Retinal pigment epithelial cell (primary cell): ENCODE measurements around the gene CTPS1.
A peak's percentile ranks its signal among the peaks of the same experiment; 100 is the strongest.

Experiments used
- DNase-seq: peaks from one replicate; pipeline ENCODE4 v3.0.0-alpha.2; 2010; ENCODE audit warnings: low read depth
- H3K4me3 ChIP-seq: 2 replicates; pipeline ENCODE4 v1.5.1; 2011; ENCODE audit warnings: mild to moderate bottlenecking, low read length, control low read depth, moderate library complexity
- TF ChIP-seq, protein P1 (sequence below): conservative IDR thresholded peaks from 2 replicates; pipeline ENCODE4 v1.5.1; 2011; ENCODE audit warnings: low read depth, low read length, control low read depth, inconsistent platforms

The CTPS1 gene, protein sequence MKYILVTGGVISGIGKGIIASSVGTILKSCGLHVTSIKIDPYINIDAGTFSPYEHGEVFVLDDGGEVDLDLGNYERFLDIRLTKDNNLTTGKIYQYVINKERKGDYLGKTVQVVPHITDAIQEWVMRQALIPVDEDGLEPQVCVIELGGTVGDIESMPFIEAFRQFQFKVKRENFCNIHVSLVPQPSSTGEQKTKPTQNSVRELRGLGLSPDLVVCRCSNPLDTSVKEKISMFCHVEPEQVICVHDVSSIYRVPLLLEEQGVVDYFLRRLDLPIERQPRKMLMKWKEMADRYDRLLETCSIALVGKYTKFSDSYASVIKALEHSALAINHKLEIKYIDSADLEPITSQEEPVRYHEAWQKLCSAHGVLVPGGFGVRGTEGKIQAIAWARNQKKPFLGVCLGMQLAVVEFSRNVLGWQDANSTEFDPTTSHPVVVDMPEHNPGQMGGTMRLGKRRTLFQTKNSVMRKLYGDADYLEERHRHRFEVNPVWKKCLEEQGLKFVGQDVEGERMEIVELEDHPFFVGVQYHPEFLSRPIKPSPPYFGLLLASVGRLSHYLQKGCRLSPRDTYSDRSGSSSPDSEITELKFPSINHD

DNA sequence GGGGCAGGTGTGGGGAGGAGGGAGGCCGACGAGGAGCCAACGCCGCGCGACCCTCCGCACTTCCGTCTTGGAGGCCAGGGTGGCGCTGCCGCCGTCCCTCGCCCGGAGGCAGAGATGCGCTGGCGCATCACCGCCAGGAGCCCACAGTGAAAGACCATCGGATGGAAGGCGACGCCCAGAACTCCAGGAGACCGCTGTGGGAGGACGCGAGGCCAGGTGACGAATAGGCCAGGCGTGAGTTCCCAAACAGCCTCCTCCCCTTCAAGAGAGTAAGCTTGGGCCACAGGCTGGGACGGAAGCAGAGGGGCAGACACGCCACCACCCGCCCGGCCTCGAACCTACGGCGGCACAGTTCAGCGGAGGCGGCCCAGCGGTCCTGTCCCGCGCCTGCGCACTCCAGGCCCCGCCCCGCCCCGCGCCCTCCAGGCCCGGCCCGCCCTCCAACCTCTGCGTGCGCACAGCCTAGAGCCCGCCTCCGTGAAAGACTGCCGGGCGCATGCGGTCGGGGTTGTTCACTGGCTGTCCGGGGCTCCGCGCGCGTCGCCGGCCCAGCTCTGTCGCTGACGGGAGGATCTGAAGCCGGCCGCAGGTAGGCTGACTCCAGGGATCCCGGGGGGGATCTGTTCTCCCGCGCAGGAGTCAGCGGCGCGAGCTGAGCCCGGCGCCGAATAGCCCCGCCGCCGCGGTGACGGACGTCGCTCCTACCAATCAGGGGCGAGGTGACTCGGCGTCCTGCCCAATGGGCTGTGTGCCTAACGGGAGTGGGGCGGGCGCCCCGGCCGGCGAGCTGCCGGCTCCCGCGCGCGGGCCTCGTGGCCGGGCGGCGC is at the start of gene CTPS1:
Gene CTPS1 (plus strand): TSS at position 456 of the 827 bp plus-strand sequence. CDS start 3,595 bp downstream, outside the sequence.
- peak; percentile 77 for DNase-seq
- peak within 1 kb of the TSS; percentile 70 for H3K4me3 ChIP-seq
- TF ChIP-seq, protein P1, sequence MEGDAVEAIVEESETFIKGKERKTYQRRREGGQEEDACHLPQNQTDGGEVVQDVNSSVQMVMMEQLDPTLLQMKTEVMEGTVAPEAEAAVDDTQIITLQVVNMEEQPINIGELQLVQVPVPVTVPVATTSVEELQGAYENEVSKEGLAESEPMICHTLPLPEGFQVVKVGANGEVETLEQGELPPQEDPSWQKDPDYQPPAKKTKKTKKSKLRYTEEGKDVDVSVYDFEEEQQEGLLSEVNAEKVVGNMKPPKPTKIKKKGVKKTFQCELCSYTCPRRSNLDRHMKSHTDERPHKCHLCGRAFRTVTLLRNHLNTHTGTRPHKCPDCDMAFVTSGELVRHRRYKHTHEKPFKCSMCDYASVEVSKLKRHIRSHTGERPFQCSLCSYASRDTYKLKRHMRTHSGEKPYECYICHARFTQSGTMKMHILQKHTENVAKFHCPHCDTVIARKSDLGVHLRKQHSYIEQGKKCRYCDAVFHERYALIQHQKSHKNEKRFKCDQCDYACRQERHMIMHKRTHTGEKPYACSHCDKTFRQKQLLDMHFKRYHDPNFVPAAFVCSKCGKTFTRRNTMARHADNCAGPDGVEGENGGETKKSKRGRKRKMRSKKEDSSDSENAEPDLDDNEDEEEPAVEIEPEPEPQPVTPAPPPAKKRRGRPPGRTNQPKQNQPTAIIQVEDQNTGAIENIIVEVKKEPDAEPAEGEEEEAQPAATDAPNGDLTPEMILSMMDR = peak; percentile 19

DNA sequence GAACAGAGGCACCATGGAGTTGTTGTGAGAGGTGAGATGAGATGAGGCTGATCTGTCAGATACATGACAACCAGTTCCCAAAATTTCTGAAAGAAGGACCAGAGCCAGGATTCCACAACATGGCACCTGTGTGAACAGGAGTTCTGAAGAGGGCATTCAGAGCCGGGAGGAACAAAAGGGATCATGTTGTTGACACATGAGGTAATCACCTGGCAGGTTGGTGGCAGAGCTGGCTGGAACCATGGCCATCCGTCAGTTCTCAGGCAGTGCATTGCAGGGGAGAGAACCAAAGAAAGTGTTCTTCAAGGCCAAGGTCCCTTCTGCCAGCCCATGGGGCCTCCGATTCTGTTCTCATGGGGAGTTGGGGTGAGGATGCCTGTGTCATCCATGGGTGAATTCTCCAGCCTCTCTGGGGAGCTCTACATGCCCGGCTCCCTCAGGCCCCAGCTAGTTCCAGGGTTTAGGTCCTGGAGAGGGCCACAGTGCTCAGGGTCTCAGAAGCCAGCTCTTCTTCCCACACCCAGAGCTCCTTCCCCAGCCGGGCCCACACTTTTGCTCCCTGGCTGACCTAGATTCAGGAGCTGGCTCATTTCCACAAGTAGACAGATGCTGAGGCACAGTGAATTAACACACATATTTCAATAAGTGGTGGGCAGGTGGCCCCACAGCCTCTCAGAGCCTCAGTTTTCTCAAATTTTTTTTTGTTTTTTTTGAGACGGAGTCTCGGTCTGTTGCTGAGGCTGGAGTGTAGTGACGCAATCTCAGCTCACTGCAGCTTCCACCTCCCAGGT is 49.1 kb upstream of the CTPS1 start:
- no peak for DNase-seq
- no peak overlapping the region for H3K4me3 ChIP-seq
- TF ChIP-seq, protein P1 = no peak

DNA sequence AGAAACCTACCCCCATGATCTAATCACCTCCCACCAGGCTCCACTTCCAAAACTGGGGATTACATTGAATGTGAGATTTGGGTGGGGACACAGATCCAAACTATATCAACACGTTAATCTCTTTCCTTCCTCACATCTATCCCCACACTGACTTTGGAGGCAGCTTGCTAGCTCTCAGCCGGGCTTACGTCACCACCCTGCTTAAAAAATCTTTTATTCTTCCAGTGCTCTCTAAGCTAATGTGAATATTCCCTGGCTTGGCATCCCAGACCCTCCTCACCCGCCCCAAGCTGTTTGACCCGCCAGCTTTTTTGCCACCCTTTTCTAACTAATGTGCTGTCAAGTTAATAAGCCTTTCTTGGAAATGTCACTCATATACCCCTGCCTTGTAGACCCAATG is 47.9 kb upstream of the CTPS1 start:
- DNase-seq = no peak
- H3K4me3 ChIP-seq = no peak overlapping the region
- TF ChIP-seq, protein P1 = no peak

DNA sequence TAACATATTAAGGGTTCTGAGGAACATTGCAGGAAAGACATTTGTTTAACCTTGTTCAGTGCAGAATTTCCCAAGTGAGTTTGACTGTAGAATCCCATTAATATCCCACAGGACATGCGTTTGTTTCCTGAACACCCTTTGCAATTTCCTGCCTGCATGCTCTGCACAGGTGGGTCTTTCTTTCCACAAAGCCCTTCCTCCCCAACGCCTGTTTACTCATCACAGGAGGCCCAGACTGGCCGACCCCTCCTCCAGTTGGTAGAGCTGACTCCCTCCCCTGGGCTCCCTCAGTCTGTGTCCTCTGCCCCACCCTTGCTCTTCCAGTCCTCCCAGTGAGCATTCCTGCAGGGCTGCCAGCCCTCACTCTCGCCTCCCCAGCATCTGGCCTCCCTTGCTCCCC is 47.5 kb upstream of the CTPS1 start:
- H3K4me3 ChIP-seq = no peak overlapping the region
- DNase-seq = no peak
- TF ChIP-seq, protein P1 = no peak

DNA sequence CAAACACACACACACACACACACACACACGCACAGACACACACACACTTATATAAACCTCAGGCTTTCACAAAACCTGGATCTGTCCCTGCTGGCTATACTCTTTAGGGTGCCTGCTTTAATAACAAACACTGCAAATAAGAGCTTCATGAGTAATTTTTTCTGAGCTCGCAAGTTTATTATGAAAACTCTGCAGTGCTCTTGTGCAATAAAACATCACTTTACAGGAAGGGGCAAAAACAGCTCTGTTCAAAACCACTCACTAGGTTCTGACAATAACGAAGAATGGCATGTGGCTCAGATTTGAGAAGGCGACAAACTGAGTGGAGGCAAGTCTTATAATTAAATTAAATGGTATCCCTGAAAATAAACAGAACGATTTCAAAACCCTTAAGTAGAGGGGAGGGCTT is 42.6 kb upstream of the CTPS1 start:
- TF ChIP-seq, protein P1 = no peak
- no peak overlapping the region for H3K4me3 ChIP-seq
- DNase-seq = peak; percentile 23

DNA sequence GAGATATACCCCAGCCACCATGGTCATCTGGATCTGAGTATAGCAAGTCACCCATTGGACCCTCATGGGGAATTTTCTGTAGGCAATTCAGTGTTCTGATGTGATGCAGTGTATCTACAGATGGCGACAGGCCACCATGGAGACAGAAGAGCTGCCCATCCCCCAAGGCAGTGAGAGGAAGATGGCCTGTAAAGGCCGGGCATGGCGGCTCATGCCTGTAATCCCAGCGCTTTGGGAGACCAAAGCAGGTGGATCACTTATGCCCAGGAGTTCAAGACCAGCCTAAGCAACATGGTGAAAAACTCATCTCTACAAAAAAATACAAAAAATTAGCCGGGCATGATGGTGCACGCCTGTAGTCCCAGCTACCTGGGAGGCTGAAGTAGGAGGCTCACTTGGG is 41.1 kb upstream of the CTPS1 start:
- no peak overlapping the region for H3K4me3 ChIP-seq
- TF ChIP-seq, protein P1 = no peak
- no peak for DNase-seq
